Liver (tissue), 3 donors: ENCODE data around the gene HDAC10.

Experiments used
- EGR1 ChIP-seq, 2 donors: IDR thresholded peaks; 2 replicates each; pipeline ENCODE4 v1.6.1; 2016 to 2018; ENCODE audit warnings: antibody characterized with exemption in 2 of 2, low read depth in 2 of 2
- FOXA1 ChIP-seq: IDR thresholded peaks from 2 replicates; pipeline ENCODE4 v1.6.1; 2016; ENCODE audit warnings: antibody characterized with exemption
- GABPA ChIP-seq, 2 donors: IDR thresholded peaks in 1 of 2; conservative IDR thresholded peaks in 1 of 2; 2 replicates each; pipeline ENCODE4 v1.6.1; 2016; ENCODE audit warnings: antibody characterized with exemption in 2 of 2, mild to moderate bottlenecking in 1 of 2, moderate library complexity in 1 of 2
- JUND ChIP-seq, 2 donors: IDR thresholded peaks; 2 replicates each; pipeline ENCODE4 v1.6.1; 2016; ENCODE audit warnings: antibody characterized with exemption in 2 of 2
- RAD21 ChIP-seq, 2 donors: IDR thresholded peaks; 2 replicates each; pipeline ENCODE4 v1.6.1; 2016; ENCODE audit warnings: antibody characterized with exemption in 2 of 2, mild to moderate bottlenecking in 2 of 2
- TAF1 ChIP-seq: conservative IDR thresholded peaks from 2 replicates; pipeline ENCODE4 v1.6.1; 2016; ENCODE audit warnings: antibody characterized with exemption, mild to moderate bottlenecking
- TF ChIP-seq, protein P1 (sequence below): fragments of 150-350 bp; IDR thresholded peaks from 2 replicates; pipeline ENCODE4 v1.5.1; 2017; ENCODE audit warnings: improper control_type of control experiment, low read depth, low read length; ENCODE audit not compliant: missing input control
- donor health status: healthy.
- donor health status: healthy.

- TF ChIP-seq, protein P1, sequence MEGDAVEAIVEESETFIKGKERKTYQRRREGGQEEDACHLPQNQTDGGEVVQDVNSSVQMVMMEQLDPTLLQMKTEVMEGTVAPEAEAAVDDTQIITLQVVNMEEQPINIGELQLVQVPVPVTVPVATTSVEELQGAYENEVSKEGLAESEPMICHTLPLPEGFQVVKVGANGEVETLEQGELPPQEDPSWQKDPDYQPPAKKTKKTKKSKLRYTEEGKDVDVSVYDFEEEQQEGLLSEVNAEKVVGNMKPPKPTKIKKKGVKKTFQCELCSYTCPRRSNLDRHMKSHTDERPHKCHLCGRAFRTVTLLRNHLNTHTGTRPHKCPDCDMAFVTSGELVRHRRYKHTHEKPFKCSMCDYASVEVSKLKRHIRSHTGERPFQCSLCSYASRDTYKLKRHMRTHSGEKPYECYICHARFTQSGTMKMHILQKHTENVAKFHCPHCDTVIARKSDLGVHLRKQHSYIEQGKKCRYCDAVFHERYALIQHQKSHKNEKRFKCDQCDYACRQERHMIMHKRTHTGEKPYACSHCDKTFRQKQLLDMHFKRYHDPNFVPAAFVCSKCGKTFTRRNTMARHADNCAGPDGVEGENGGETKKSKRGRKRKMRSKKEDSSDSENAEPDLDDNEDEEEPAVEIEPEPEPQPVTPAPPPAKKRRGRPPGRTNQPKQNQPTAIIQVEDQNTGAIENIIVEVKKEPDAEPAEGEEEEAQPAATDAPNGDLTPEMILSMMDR, result no peak
- TF ChIP-seq GABPA (IDR thresholded peaks at IDR 0.05 in 1 of 2, conservative IDR thresholded peaks at IDR 0.05 in 1 of 2), result no peak
- no peak for TF ChIP-seq RAD21 (IDR thresholded peaks at IDR 0.05)
- TF ChIP-seq TAF1, result no peak
- no peak for TF ChIP-seq JUND (IDR thresholded peaks at IDR 0.05)
- TF ChIP-seq EGR1 (IDR thresholded peaks at IDR 0.05; ENCODE audit: low read depth in 2 of 2), result no peak
- no peak for TF ChIP-seq FOXA1
These were observed 51.1 kb downstream of the HDAC10 start for GRCh38 chr22:50199829-50200460.
